Measurements from ENCODE around the gene KBTBD7. TPM values are rescaled to one million over a fixed set of nuclear protein-coding genes. Genes with fewer than 3 reads are reported as not detected.
A peak's percentile ranks its signal among the peaks of the same experiment; 100 is the strongest.

The KBTBD7 gene
- polyA plus RNA-seq (2013, experiment 1 of 2): 5.8 TPM
- polyA plus RNA-seq (2013, experiment 2 of 2): 5.5 TPM

GRCh38 chr13:41193919-41194824, at the start of gene KBTBD7:
TSS of gene KBTBD7 (minus strand) at chr13:41194569. CDS start at chr13:41194257, 312 bp downstream.
- Histone ChIP-seq H3K27ac (ENCODE audit: low read depth, low read length, severe bottlenecking) (peak within 1 kb of the TSS; percentile 95), H3K36me3 (ENCODE audit: control insufficient read depth, insufficient read depth, low read length) (peaks cover 4% of the 10 kb centered on the region), H3K4me1 (ENCODE audit: control insufficient read depth, insufficient read depth, low read length, poor library complexity, severe bottlenecking) (no peaks in the 10 kb centered on the region), H3K4me3 (ENCODE audit: extremely low read depth, insufficient read depth, low read length, poor library complexity, severe bottlenecking) (peak within 1 kb of the TSS; percentile 39), H3K9me3 (ENCODE audit: control insufficient read depth, low read length) (no peaks in the 10 kb centered on the region)
- WGBS, 2 experiments (ENCODE audit: insufficient coverage in 2 of 2): 24 to 25% methylated on average over 47 to 61 of the region's 66 CpGs

- Histone ChIP-seq H3K9me3 (ENCODE audit: control insufficient read depth, low read length) (no peaks in the 10 kb centered on the region), H3K36me3 (ENCODE audit: control insufficient read depth, insufficient read depth, low read length) (peaks cover 9% of the 10 kb centered on the region), H3K4me3 (ENCODE audit: extremely low read depth, insufficient read depth, low read length, poor library complexity, severe bottlenecking) (no peak overlapping the region), H3K4me1 (ENCODE audit: control insufficient read depth, insufficient read depth, low read length, poor library complexity, severe bottlenecking) (no peaks in the 10 kb centered on the region), H3K27ac (ENCODE audit: low read depth, low read length, severe bottlenecking) (no peak overlapping the region)
- 88 to 94% methylated on average over 4 of the region's 4 CpGs for WGBS, 2 experiments (ENCODE audit: insufficient coverage in 2 of 2)
Observed at GRCh38 chr13:41241626-41242025, 47.3 kb upstream of the KBTBD7 start.

GRCh38 chr13:41236369-41236768, 42.0 kb upstream of the KBTBD7 start:
- Histone ChIP-seq H3K36me3 (ENCODE audit: control insufficient read depth, insufficient read depth, low read length) (peaks cover 3% of the 10 kb centered on the region), H3K27ac (ENCODE audit: low read depth, low read length, severe bottlenecking) (no peak overlapping the region), H3K4me1 (ENCODE audit: control insufficient read depth, insufficient read depth, low read length, poor library complexity, severe bottlenecking) (no peaks in the 10 kb centered on the region), H3K4me3 (ENCODE audit: extremely low read depth, insufficient read depth, low read length, poor library complexity, severe bottlenecking) (no peak overlapping the region), H3K9me3 (ENCODE audit: control insufficient read depth, low read length) (no peaks in the 10 kb centered on the region)
- WGBS, 2 experiments (ENCODE audit: insufficient coverage in 2 of 2): 90% methylated on average over 1 of the region's 1 CpG; no CpG with 5 or more reads in 1 of the 2 experiments

GRCh38 chr13:41232578-41233480, 38.5 kb upstream of the KBTBD7 start:
- H3K36me3 ChIP-seq (ENCODE audit: control insufficient read depth, insufficient read depth, low read length): no peaks in the 10 kb centered on the region

GRCh38 chr13:41231786-41232185, 37.4 kb upstream of the KBTBD7 start:
- WGBS, 2 experiments (ENCODE audit: insufficient coverage in 2 of 2): 80 to 100% methylated on average over 2 to 3 of the region's 3 CpGs
- no peaks in the 10 kb centered on the region for H3K36me3 ChIP-seq (ENCODE audit: control insufficient read depth, insufficient read depth, low read length)

More at GRCh38 chr13:41232578-41233480, 38.5 kb upstream of the KBTBD7 start:
- Histone ChIP-seq H3K4me3 (ENCODE audit: extremely low read depth, insufficient read depth, low read length, poor library complexity, severe bottlenecking) (no peak overlapping the region), H3K9me3 (ENCODE audit: control insufficient read depth, low read length) (no peaks in the 10 kb centered on the region), H3K27ac (ENCODE audit: low read depth, low read length, severe bottlenecking) (no peak overlapping the region), H3K4me1 (ENCODE audit: control insufficient read depth, insufficient read depth, low read length, poor library complexity, severe bottlenecking) (no peaks in the 10 kb centered on the region)
- WGBS, 2 experiments (ENCODE audit: insufficient coverage in 2 of 2): 63 to 100% methylated on average over 1 of the region's 4 CpGs

GRCh38 chr13:41231025-41231677, 36.8 kb upstream of the KBTBD7 start:
- Histone ChIP-seq H3K9me3 (ENCODE audit: control insufficient read depth, low read length) (no peaks in the 10 kb centered on the region), H3K36me3 (ENCODE audit: control insufficient read depth, insufficient read depth, low read length) (no peaks in the 10 kb centered on the region), H3K4me3 (ENCODE audit: extremely low read depth, insufficient read depth, low read length, poor library complexity, severe bottlenecking) (no peak overlapping the region), H3K27ac (ENCODE audit: low read depth, low read length, severe bottlenecking) (no peak overlapping the region), H3K4me1 (ENCODE audit: control insufficient read depth, insufficient read depth, low read length, poor library complexity, severe bottlenecking) (no peaks in the 10 kb centered on the region)
- no CpG with 5 or more reads among the region's 2 CpGs for WGBS, 2 experiments (ENCODE audit: insufficient coverage in 2 of 2)

More at GRCh38 chr13:41231786-41232185, 37.4 kb upstream of the KBTBD7 start:
- H3K4me3 ChIP-seq (ENCODE audit: extremely low read depth, insufficient read depth, low read length, poor library complexity, severe bottlenecking): no peak overlapping the region
- H3K9me3 ChIP-seq (ENCODE audit: control insufficient read depth, low read length): no peaks in the 10 kb centered on the region
- H3K27ac ChIP-seq (ENCODE audit: low read depth, low read length, severe bottlenecking): no peak overlapping the region
- H3K4me1 ChIP-seq (ENCODE audit: control insufficient read depth, insufficient read depth, low read length, poor library complexity, severe bottlenecking): no peaks in the 10 kb centered on the region

- Histone ChIP-seq H3K4me1 (ENCODE audit: control insufficient read depth, insufficient read depth, low read length, poor library complexity, severe bottlenecking) (no peaks in the 10 kb centered on the region), H3K4me3 (ENCODE audit: extremely low read depth, insufficient read depth, low read length, poor library complexity, severe bottlenecking) (no peak overlapping the region), H3K36me3 (ENCODE audit: control insufficient read depth, insufficient read depth, low read length) (no peaks in the 10 kb centered on the region), H3K9me3 (ENCODE audit: control insufficient read depth, low read length) (no peaks in the 10 kb centered on the region), H3K27ac (ENCODE audit: low read depth, low read length, severe bottlenecking) (no peak overlapping the region)
Observed at GRCh38 chr13:41229356-41229755, 35.0 kb upstream of the KBTBD7 start.

GRCh38 chr13:41224113-41225110, 30.0 kb upstream of the KBTBD7 start:
- Histone ChIP-seq H3K27ac (ENCODE audit: low read depth, low read length, severe bottlenecking) (no peak overlapping the region), H3K9me3 (ENCODE audit: control insufficient read depth, low read length) (no peaks in the 10 kb centered on the region), H3K4me3 (ENCODE audit: extremely low read depth, insufficient read depth, low read length, poor library complexity, severe bottlenecking) (no peak overlapping the region), H3K4me1 (ENCODE audit: control insufficient read depth, insufficient read depth, low read length, poor library complexity, severe bottlenecking) (peaks cover 4% of the 10 kb centered on the region), H3K36me3 (ENCODE audit: control insufficient read depth, insufficient read depth, low read length) (no peaks in the 10 kb centered on the region)
- WGBS, 2 experiments (ENCODE audit: insufficient coverage in 2 of 2): 50 to 100% methylated on average over 1 to 3 of the region's 7 CpGs

GRCh38 chr13:41222259-41222852, 28.0 kb upstream of the KBTBD7 start:
- Histone ChIP-seq H3K4me3 (ENCODE audit: extremely low read depth, insufficient read depth, low read length, poor library complexity, severe bottlenecking) (no peak overlapping the region), H3K4me1 (ENCODE audit: control insufficient read depth, insufficient read depth, low read length, poor library complexity, severe bottlenecking) (peaks cover 4% of the 10 kb centered on the region), H3K9me3 (ENCODE audit: control insufficient read depth, low read length) (no peaks in the 10 kb centered on the region), H3K36me3 (ENCODE audit: control insufficient read depth, insufficient read depth, low read length) (no peaks in the 10 kb centered on the region), H3K27ac (ENCODE audit: low read depth, low read length, severe bottlenecking) (no peak overlapping the region)
- WGBS, 2 experiments (ENCODE audit: insufficient coverage in 2 of 2): 60 to 73% methylated on average over 4 of the region's 6 CpGs

Data from mesodermal cell (in vitro differentiated cells).